K562 (cell line): ENCODE results near the gene CSPG5. TPM values are rescaled to one million over a fixed set of nuclear protein-coding genes. Genes with fewer than 3 reads are reported as not detected.
A peak's percentile ranks its signal among the peaks of the same experiment; 100 is the strongest.

Experiments
- ATAC-seq: fragments of 200-7000 bp; cut with Tn5 transposase; 3 replicates; pipeline ENCODE4 v1.9.1; 2020; ENCODE audit warnings: moderate library complexity
- BruUV-seq: library from RNA; stranded (reverse); fragments of 400-500 nt; replicated peaks from 2 replicates; lab custom pipeline; 2021; lab: Mats Ljungman, UMichigan
- CTCF ChIA-PET: fragments of 300-600 bp; formaldehyde crosslinking; extraction: SDS; loops from one replicate; lab custom pipeline; 2021; ENCODE audit warnings: low intra/inter-chr PET ratio; lab: Yijun Ruan, JAX
- POLR2A ChIA-PET: fragments of 300-600, 350-650 bp; sonication (Branson Sonifier 250); formaldehyde crosslinking; extraction: SDS; loops from one replicate; lab custom pipeline; 2021; ENCODE audit warnings: antibody characterized with exemption, inconsistent platforms; lab: Yijun Ruan, JAX
- DNase-seq, 4 experiments: peaks; one replicate each; pipeline versions ENCODE4 v3.0.0 to v3.0.0-alpha.2; 2011 to 2018; ENCODE audit warnings: low spot score in 3 of 4, mixed read lengths in 3 of 4; ENCODE audit errors: extremely low read depth in 1 of 4
- FAIRE-seq: peaks from 2 replicates; lab custom pipeline; 2011; peaks lifted over from hg19 to GRCh38; lab: Jason Lieb, UNC
- H2AFZ ChIP-seq: 2 replicates; pipeline ENCODE4 v1.6.0; 2011; ENCODE audit warnings: low read depth, low read length, control low read depth, inconsistent platforms
- H3K27ac ChIP-seq: fragments of 200-600 bp; 3 replicates; pipeline ENCODE4 v1.8.0; 2011; ENCODE audit warnings: low read depth, mild to moderate bottlenecking, control low read depth, inconsistent platforms, low read length, moderate library complexity, mixed read lengths; ENCODE audit errors: extremely low read depth
- H3K27me3 ChIP-seq, 2 experiments: fragments of 300-600 bp in 1 of 2; 2 replicates in 1 of 2; 3 replicates in 1 of 2; pipeline versions ENCODE4 v1.6.0 to v1.8.0; 2011; ENCODE audit warnings: inconsistent platforms in 2 of 2, low read length in 2 of 2, mild to moderate bottlenecking in 1 of 2, mixed read lengths in 1 of 2, moderate library complexity in 1 of 2; ENCODE audit not compliant: control insufficient read depth in 2 of 2, insufficient read depth in 2 of 2
- H3K36me3 ChIP-seq: fragments of 300-600 bp; 3 replicates; pipeline ENCODE4 v1.8.0; 2011; ENCODE audit warnings: mild to moderate bottlenecking, low read length, inconsistent platforms; ENCODE audit not compliant: control insufficient read depth, insufficient read depth
- H3K4me1 ChIP-seq, 2 experiments: fragments of 200-600 bp in 1 of 2; replicated peaks in 1 of 2; 2 replicates in 1 of 2; 3 replicates in 1 of 2; pipeline versions ENCODE4 v1.5.1 to v1.8.0; 2011; ENCODE audit warnings: inconsistent platforms in 2 of 2, low read length in 2 of 2, mild to moderate bottlenecking in 1 of 2, mixed read lengths in 1 of 2, moderate library complexity in 1 of 2; ENCODE audit not compliant: control insufficient read depth in 2 of 2, insufficient read depth in 2 of 2
- H3K4me2 ChIP-seq: 2 replicates; pipeline ENCODE4 v1.6.1; 2011; ENCODE audit warnings: low read length, control low read depth, inconsistent platforms, mixed read lengths; ENCODE audit not compliant: insufficient read depth
- H3K4me3 ChIP-seq: fragments of 200-600 bp; sonication (generic), shearing (Covaris generic); 2 replicates; pipeline ENCODE4 v1.5.1; 2016; ENCODE audit warnings: control low read depth, inconsistent platforms
- H3K79me2 ChIP-seq: fragments of 200-600 bp; 3 replicates; pipeline ENCODE4 v1.8.0; 2011; ENCODE audit warnings: low read length, inconsistent platforms; ENCODE audit not compliant: control insufficient read depth, insufficient read depth
- H3K9ac ChIP-seq, 2 experiments: 2 replicates each; pipeline versions ENCODE4 v1.6.0 to v1.6.1; 2011; ENCODE audit warnings: low read depth in 2 of 2, low read length in 2 of 2, control low read depth in 1 of 2, inconsistent platforms in 1 of 2, mild to moderate bottlenecking in 1 of 2, mixed read lengths in 1 of 2; ENCODE audit not compliant: insufficient read depth in 1 of 2
- H3K9me1 ChIP-seq: one replicate; pipeline ENCODE4 v1.6.0; 2011; ENCODE audit warnings: inconsistent platforms, mild to moderate bottlenecking, low read length, moderate library complexity; ENCODE audit not compliant: control insufficient read depth, insufficient read depth
- H3K9me3 ChIP-seq: replicated peaks from 2 replicates; pipeline ENCODE4 v1.5.1; 2011; ENCODE audit warnings: low read depth, low read length, inconsistent platforms; ENCODE audit not compliant: control insufficient read depth, insufficient read depth
- H4K20me1 ChIP-seq: replicated peaks from 2 replicates; pipeline ENCODE4 v1.6.1; 2011; ENCODE audit warnings: low read length, inconsistent platforms, mixed read lengths; ENCODE audit not compliant: control insufficient read depth, insufficient read depth
- EP400 ChIP-seq: fragments of 450-650 bp; IDR thresholded peaks from 2 replicates; pipeline ENCODE4 v1.6.1; 2017; ENCODE audit warnings: antibody characterized with exemption, mild to moderate bottlenecking, moderate library complexity
- KLF13 ChIP-seq: fragments of 450-650 bp; IDR thresholded peaks from 2 replicates; pipeline ENCODE4 v1.6.1; 2016; ENCODE audit warnings: missing genetic modification characterization, low read depth, mild to moderate bottlenecking, missing compliant biosample characterization, moderate library complexity, borderline replicate concordance
- LARP7 ChIP-seq: fragments of 450-650 bp; IDR thresholded peaks from 2 replicates; pipeline ENCODE4 v1.6.1; 2016
- MAFG ChIP-seq: fragments of 450-650 bp; conservative IDR thresholded peaks from 2 replicates; pipeline ENCODE4 v1.6.1; 2016; ENCODE audit warnings: missing genetic modification characterization, missing compliant biosample characterization
- STAT5B ChIP-seq: fragments of 250-450 bp; sonication (Bioruptor Pico); IDR thresholded peaks from 2 replicates; pipeline ENCODE4 v1.8.0; 2021; ENCODE audit warnings: mild to moderate bottlenecking, inconsistent platforms
- ZFP36 ChIP-seq: fragments of 150-350 bp; IDR thresholded peaks from 2 replicates; pipeline ENCODE4 v1.6.1; 2018; ENCODE audit warnings: low read length, low read depth; ENCODE audit not compliant: partially characterized antibody
- ZNF274 ChIP-seq: IDR thresholded peaks from 2 replicates; pipeline ENCODE4 v1.6.1; 2011; ENCODE audit warnings: low read depth, mild to moderate bottlenecking, low read length, moderate library complexity, borderline replicate concordance
- WGBS: fragments of 100-300 bp; shearing (Covaris generic); methylation state at CpG from one replicate; pipeline ENCODE4 v1.1.6; 2016; ENCODE audit warnings: low coverage, mixed read lengths; ENCODE audit not compliant: insufficient coverage; ENCODE audit errors: missing lambda C conversion rate; 5-methylcytosine and 5-hydroxymethylcytosine counted together
- in situ Hi-C: fragments of 300-500 bp; cut with MboI; formaldehyde crosslinking; loops from 4 replicates; pipeline ENCODE4 v1.15.0; 2018; ENCODE audit warnings: inconsistent platforms, mixed read lengths
- intact Hi-C: fragments of 100-400 bp; cut with micrococcal nuclease; formaldehyde crosslinking; loops from 2 replicates; pipeline ENCODE4 v1.14.2; 2022
- polyA plus RNA-seq, 8 experiments: library from polyadenylated mRNA; depleted of rRNA in 4 of 8; stranded (reverse) in 5 of 8; unstranded in 3 of 8; fragments of >200 nt; fragmentation: Nextera tagmentation in 2 of 8; fragmentation: Illumina TruSeq in 1 of 8; extraction: Ambion mirVana in 2 of 8; extraction: Trizol in 1 of 8; gene quantifications; 2 replicates each; pipeline versions ENCODE4 v1.2.1 to v1.2.3, GENCODE V29; 2011 to 2014; ENCODE audit warnings: inconsistent platforms in 1 of 8, missing spikeins in 1 of 8
- total RNA-seq, 7 experiments: library from RNA; depleted of rRNA in 6 of 7; stranded (reverse); fragments of >200 nt in 6 of 7; fragmentation: Illumina TruSeq in 2 of 7; extraction: Trizol in 2 of 7; gene quantifications; 2 replicates each; pipeline versions ENCODE4 v1.2.1 to v1.2.3, GENCODE V29; 2011 to 2021; ENCODE audit warnings: low replicate concordance in 1 of 7
- TF ChIP-seq, protein P1 (sequence below): IDR thresholded peaks from 2 replicates; pipeline ENCODE4 v1.6.1; 2014; ENCODE audit warnings: antibody characterized with exemption
- TF ChIP-seq, protein P2 (sequence below): fragments of 450-650 bp; IDR thresholded peaks from 2 replicates; pipeline ENCODE4 v1.6.1; 2014; ENCODE audit warnings: low read depth, mild to moderate bottlenecking, moderate library complexity, borderline replicate concordance
- TF ChIP-seq, protein P3 (sequence below), 2 experiments: fragments of 450-650 bp in 1 of 2; sonication (generic) in 1 of 2; formaldehyde crosslinking in 1 of 2; IDR thresholded peaks in 1 of 2; conservative IDR thresholded peaks in 1 of 2; 2 replicates each; pipeline versions ENCODE4 v1.6.1 to v1.8.1; 2016 to 2023; ENCODE audit warnings: mild to moderate bottlenecking in 2 of 2, moderate library complexity in 2 of 2, inconsistent platforms in 1 of 2, missing genetic modification reagents in 1 of 2
- TF ChIP-seq, protein P4 (sequence below), 3 experiments: fragments of 200-800 bp in 1 of 3; sonication (Bioruptor generic) in 1 of 3; sonication (generic) in 1 of 3; formaldehyde crosslinking in 1 of 3; IDR thresholded peaks; 2 replicates each; pipeline versions ENCODE4 v1.6.1 to v1.8.0; 2016 to 2022; ENCODE audit warnings: mild to moderate bottlenecking in 2 of 3, missing compliant biosample characterization in 2 of 3, missing genetic modification characterization in 2 of 3, missing genetic modification reagents in 1 of 3

CSPG5 gene
- total and polyA plus RNA-seq, 9 of the 15 experiments (the other 6 are each of a cell fraction or from before 2014, with no cell fraction given), result 0.06 to 3.3 (median 2.4) TPM

DNA sequence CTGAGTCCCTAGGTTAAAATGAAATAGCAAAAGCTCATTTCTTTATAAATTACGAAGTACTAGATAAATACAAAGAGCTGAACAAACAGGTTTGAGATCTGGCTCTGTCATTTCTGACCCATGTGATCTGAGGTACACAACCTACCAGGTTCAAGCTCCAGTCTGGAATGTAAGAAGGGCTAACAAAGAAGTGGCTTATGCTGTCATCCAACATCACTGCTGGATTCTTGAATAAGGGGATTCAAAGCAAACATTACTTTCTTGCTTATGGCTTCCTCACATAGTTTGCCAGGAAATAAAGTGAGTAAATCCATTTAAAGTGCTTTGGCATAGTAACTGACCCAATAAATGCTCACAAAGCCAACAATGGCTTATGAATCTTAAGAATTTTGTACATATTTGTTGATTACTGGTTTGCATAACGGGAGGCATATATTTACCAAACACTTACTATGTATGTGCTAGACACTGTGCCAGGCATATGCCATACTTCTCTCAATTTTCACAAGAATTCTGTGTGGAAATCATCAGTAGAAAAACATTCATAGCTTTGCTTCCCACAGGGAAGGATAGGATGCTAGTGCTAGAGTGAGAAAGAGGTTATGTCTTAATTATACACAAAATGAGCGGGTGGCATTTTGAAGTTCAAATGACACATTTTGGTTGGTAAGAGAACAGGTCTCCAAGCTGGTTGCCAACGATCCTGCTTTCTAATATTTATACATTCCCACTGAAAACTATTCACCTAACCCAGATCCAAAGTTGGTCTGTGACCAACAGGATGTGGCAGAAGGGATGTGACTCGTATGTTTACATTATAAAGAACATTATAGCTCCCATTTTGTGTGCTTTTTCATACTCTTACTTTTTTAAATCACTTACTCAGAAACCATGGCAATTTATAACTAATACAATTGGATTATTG lies 38.7 kb upstream of the CSPG5 start (continued):
- TF ChIP-seq, protein P1, sequence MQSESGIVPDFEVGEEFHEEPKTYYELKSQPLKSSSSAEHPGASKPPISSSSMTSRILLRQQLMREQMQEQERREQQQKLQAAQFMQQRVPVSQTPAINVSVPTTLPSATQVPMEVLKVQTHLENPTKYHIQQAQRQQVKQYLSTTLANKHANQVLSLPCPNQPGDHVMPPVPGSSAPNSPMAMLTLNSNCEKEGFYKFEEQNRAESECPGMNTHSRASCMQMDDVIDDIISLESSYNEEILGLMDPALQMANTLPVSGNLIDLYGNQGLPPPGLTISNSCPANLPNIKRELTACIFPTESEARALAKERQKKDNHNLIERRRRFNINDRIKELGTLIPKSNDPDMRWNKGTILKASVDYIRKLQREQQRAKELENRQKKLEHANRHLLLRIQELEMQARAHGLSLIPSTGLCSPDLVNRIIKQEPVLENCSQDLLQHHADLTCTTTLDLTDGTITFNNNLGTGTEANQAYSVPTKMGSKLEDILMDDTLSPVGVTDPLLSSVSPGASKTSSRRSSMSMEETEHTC, result no peak
- TF ChIP-seq, protein P2, sequence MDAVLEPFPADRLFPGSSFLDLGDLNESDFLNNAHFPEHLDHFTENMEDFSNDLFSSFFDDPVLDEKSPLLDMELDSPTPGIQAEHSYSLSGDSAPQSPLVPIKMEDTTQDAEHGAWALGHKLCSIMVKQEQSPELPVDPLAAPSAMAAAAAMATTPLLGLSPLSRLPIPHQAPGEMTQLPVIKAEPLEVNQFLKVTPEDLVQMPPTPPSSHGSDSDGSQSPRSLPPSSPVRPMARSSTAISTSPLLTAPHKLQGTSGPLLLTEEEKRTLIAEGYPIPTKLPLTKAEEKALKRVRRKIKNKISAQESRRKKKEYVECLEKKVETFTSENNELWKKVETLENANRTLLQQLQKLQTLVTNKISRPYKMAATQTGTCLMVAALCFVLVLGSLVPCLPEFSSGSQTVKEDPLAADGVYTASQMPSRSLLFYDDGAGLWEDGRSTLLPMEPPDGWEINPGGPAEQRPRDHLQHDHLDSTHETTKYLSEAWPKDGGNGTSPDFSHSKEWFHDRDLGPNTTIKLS, result no peak

DNA sequence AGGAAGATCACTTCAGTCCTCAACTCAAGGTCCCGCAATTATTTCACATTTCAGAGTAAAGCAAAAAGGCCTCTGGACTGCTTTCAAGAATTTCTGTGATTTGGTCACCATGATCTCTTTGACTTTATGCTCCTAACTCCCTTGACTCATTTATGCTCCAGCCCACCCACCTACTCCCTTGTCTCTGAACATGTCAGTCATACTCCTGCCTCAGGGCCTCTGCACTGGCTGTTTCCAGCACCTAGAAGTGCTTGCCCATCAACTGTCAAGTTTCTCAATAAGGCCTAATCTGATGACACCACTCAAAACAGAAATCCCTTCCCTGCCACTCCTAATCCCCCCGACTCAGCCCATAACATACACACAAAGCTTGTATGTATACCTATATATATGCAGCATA lies 36.1 kb upstream of the CSPG5 start:
- H3K4me2 ChIP-seq, result no peak overlapping the region
- ATAC-seq (peak; percentile 43), FAIRE-seq (no peak), DNase-seq (no peak)
- no peaks in the 10 kb centered on the region for H3K27me3 ChIP-seq
- H2AFZ ChIP-seq, result no peak overlapping the region
- H3K27ac ChIP-seq, result no peak overlapping the region
- TF ChIP-seq, protein P3, sequence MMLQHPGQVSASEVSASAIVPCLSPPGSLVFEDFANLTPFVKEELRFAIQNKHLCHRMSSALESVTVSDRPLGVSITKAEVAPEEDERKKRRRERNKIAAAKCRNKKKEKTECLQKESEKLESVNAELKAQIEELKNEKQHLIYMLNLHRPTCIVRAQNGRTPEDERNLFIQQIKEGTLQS (IDR thresholded peaks at IDR 0.05), result no peak
- TF ChIP-seq, protein P3 (CRISPR knock-in tag; conservative IDR thresholded peaks at IDR 0.05), result no peak
- TF ChIP-seq, protein P4, sequence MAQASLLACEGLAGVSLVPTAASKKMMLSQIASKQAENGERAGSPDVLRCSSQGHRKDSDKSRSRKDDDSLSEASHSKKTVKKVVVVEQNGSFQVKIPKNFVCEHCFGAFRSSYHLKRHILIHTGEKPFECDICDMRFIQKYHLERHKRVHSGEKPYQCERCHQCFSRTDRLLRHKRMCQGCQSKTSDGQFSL (CRISPR knock-in tag; IDR thresholded peaks at IDR 0.05), result no peak
- TF ChIP-seq, protein P4 (tag; IDR thresholded peaks at IDR 0.05), result no peak
- no peak for TF ChIP-seq MAFG
- TF ChIP-seq ZFP36, result no peak
- no peak for TF ChIP-seq EP400
- TF ChIP-seq ZNF274, result no peak
- no peak for TF ChIP-seq KLF13
- TF ChIP-seq STAT5B, result no peak
- no peak for TF ChIP-seq LARP7
- peaks cover 93% of the 10 kb centered on the region for H3K36me3 ChIP-seq
- no peak overlapping the region for H3K4me3 ChIP-seq
- no peaks in the 10 kb centered on the region for H3K79me2 ChIP-seq
- no peaks in the 10 kb centered on the region; the same call in 1 of the 2 replicates for H4K20me1 ChIP-seq
- H3K4me1 ChIP-seq, result no peaks in the 10 kb centered on the region
- H3K9me3 ChIP-seq, result no peaks in the 10 kb centered on the region
- CTCF ChIA-PET, result no interaction called here
- POLR2A ChIA-PET, result no interaction called here
- H3K9me1 ChIP-seq, result no peaks in the 10 kb centered on the region
- WGBS, result 69% methylated on average over 2 of the region's 2 CpGs
- intact Hi-C loops, result no loop called here
- BruUV-seq, result no TSS peak
- H3K9ac ChIP-seq, result no peak overlapping the region
- in situ Hi-C loops, result no loop called here
